Measurements from ENCODE around the gene ZNF549. TPM values are rescaled to one million over a fixed set of nuclear protein-coding genes. Genes with fewer than 3 reads are reported as not detected.

Gene ZNF549
- total RNA-seq, 1 donor from 2014 or later = 6.0 TPM

DNA sequence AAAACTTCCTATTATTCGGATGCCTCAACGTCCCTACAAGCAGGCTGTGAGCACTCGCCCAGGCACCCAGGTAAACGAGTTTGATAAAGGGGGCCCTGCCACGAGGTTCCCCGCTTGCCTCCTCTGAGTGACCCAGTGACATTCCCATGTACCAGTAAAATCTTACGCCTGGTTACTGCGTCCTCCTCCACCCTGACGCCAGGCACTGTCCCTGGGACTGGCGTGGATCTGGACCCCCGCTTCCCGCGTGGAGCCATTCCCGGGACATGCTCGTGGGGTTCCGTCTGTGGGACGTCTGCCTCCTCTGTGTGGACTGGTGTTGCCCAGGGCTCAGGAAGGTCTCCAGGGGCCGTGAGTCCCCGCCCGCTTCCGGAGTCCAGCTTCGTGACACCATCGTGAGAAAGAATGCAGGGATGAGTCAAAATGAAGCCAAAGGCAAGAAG, 32.9 kb downstream of the ZNF549 start:
- Histone ChIP-seq H3K9me3 (peaks cover 27% of the 10 kb centered on the region), H3K4me3 (peak overlapping the region; percentile 97), H3K27me3 (ENCODE audit: low read depth) (no peaks in the 10 kb centered on the region), H3K36me3 (peaks cover 15% of the 10 kb centered on the region), H3K27ac (peak overlapping the region; percentile 72), H3K4me1 (peaks cover 21% of the 10 kb centered on the region)
- DNase-seq = peak; percentile 41
- intact Hi-C loops (cut with DNase I) = no loop called here
- peak; percentile 19 to 31 for ATAC-seq
- no peak for TF ChIP-seq CTCF (IDR thresholded peaks at IDR 0.05)

DNA sequence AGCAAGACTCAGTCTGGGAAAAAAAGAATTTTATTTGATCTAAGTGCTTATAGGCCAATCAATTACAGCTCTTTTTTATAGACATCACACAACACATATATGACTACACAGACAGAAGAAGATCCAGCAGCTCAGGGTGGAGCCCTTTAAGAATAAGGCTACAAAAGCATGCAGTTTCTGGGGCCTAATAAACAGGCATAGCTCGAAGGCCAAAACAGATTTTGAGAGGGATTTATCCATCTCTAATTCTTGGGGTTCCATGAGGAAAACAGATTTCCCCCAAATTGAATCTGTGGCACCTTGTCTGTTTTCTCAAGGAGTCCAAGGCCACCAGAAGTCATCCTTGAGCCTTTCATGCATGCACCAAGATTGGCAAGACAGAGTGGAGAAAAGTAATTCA, 36.4 kb downstream of the ZNF549 start:
- intact Hi-C loops (cut with DNase I) = no loop called here
- ATAC-seq (no peak), DNase-seq (no peak)
- no peak for TF ChIP-seq CTCF (IDR thresholded peaks at IDR 0.05)
- Histone ChIP-seq H3K4me3 (no peak overlapping the region), H3K4me1 (peaks cover 13% of the 10 kb centered on the region), H3K36me3 (no peaks in the 10 kb centered on the region), H3K27me3 (ENCODE audit: low read depth) (no peaks in the 10 kb centered on the region), H3K9me3 (peaks cover 62% of the 10 kb centered on the region), H3K27ac (no peak overlapping the region)

GRCh38 chr19:57566396-57567265, 39.5 kb downstream of the ZNF549 start:
- Histone ChIP-seq H3K27ac (no peak overlapping the region), H3K27me3 (ENCODE audit: low read depth) (no peaks in the 10 kb centered on the region), H3K36me3 (no peaks in the 10 kb centered on the region), H3K9me3 (peaks cover 93% of the 10 kb centered on the region), H3K4me3 (no peak overlapping the region), H3K4me1 (no peaks in the 10 kb centered on the region)
- DNase-seq (no peak), ATAC-seq (no peak)
- intact Hi-C loops (cut with DNase I) = no loop called here
- no peak for TF ChIP-seq CTCF (IDR thresholded peaks at IDR 0.05)

- Histone ChIP-seq H3K9me3 (peaks cover 100% of the 10 kb centered on the region), H3K4me1 (no peaks in the 10 kb centered on the region), H3K27ac (no peak overlapping the region), H3K4me3 (no peak overlapping the region), H3K36me3 (peaks cover 34% of the 10 kb centered on the region), H3K27me3 (ENCODE audit: low read depth) (no peaks in the 10 kb centered on the region)
- no peak for TF ChIP-seq CTCF (IDR thresholded peaks at IDR 0.05)
- ATAC-seq = no peak
- DNase-seq = no peak
- intact Hi-C loops (cut with DNase I) = no loop called here
These were observed 43.6 kb downstream of the ZNF549 start for GRCh38 chr19:57570707-57571106.

DNA sequence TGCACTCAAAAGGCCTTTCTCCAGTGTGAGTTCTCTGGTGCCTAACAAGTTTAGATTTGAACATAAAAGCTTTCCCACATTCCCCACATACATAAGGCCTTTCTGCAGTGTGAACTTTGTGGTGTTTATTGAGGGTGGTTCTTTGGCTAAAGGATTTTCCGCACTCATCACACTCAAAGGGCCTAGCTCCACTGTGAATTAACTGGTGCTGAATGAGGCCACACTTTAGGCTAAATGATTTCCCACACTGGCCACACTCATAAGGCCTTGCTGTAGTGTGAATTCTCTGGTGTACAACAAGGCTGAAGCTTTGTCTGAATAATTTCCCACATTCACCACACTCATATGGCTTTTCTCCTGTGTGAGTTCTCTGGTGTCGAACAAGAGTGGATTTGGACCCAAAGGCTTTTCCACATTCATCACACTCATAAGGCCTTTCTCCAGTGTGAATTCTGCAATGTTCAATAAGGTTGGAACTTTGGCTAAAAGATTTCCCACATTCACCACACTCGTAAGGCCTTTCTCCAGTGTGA, 45.3 kb downstream of the ZNF549 start:
- Histone ChIP-seq H3K27me3 (ENCODE audit: low read depth) (no peaks in the 10 kb centered on the region), H3K4me3 (no peak overlapping the region), H3K27ac (no peak overlapping the region), H3K36me3 (peaks cover 34% of the 10 kb centered on the region), H3K9me3 (peaks cover 99% of the 10 kb centered on the region), H3K4me1 (no peaks in the 10 kb centered on the region)
- TF ChIP-seq CTCF (IDR thresholded peaks at IDR 0.05) = no peak
- intact Hi-C loops (cut with DNase I) = no loop called here
- DNase-seq = no peak
- ATAC-seq = no peak

All from lower lobe of right lung (tissue), 2 donors.